GM21390 (cell line): Measurements from ENCODE around the gene PWP1.

Experiments used
- ATAC-seq: cut with Tn5 transposase; IDR thresholded peaks from one replicate; pipeline ENCODE4 v1.9.1; 2021; ENCODE audit not compliant: unreplicated experiment

Gene PWP1

GRCh38 chr12:107732365-107732764 is 46.8 kb downstream of the PWP1 start:
- ATAC-seq = no peak

GRCh38 chr12:107734139-107734538 is 48.5 kb downstream of the PWP1 start:
- no peak for ATAC-seq

- no peak for ATAC-seq
These were observed 50.2 kb downstream of the PWP1 start for GRCh38 chr12:107735763-107736162.

GRCh38 chr12:107736914-107737313 is 51.3 kb downstream of the PWP1 start:
- ATAC-seq = peak; percentile 93

- no peak for ATAC-seq
These were observed 62.9 kb downstream of the PWP1 start for GRCh38 chr12:107748472-107748871.

- no peak for ATAC-seq
These were observed 63.5 kb downstream of the PWP1 start for GRCh38 chr12:107749083-107749482.

- ATAC-seq = no peak
These were observed 73.8 kb downstream of the PWP1 start for GRCh38 chr12:107759410-107759809.

- peak; percentile 13 for ATAC-seq
These were observed 74.7 kb downstream of the PWP1 start for GRCh38 chr12:107760207-107760808.

- peak; percentile 92 for ATAC-seq
These were observed 75.4 kb downstream of the PWP1 start, which contains the start of gene PRDM4 for GRCh38 chr12:107760809-107761501. Gene PRDM4 (minus strand): TSS chr12:107761137. CDS start chr12:107760515, 622 bp downstream.

- ATAC-seq = no peak
These were observed 75.9 kb downstream of the PWP1 start for GRCh38 chr12:107761502-107761904.
